Nephron (organoid): Measurements from ENCODE around the gene ADH1C.

Experiments used
- H3K27ac Mint-ChIP-seq, 3 experiments: 2 replicates each; pipeline ENCODE4 v1.8.0; 2020; ENCODE audit warnings: mixed read lengths in 3 of 3, mild to moderate bottlenecking in 2 of 3, moderate library complexity in 1 of 3
- H3K27me3 Mint-ChIP-seq: 2 replicates; pipeline ENCODE4 v1.8.0; 2021; ENCODE audit warnings: low read depth, mild to moderate bottlenecking, moderate library complexity, mixed read lengths
- H3K36me3 Mint-ChIP-seq: 2 replicates; pipeline ENCODE4 v1.8.0; 2020; ENCODE audit warnings: low read depth, mixed read lengths
- H3K4me1 Mint-ChIP-seq: 2 replicates; pipeline ENCODE4 v1.8.0; 2020; ENCODE audit warnings: mixed read lengths
- H3K4me3 Mint-ChIP-seq, 3 experiments: 2 replicates each; pipeline ENCODE4 v1.8.0; 2020; ENCODE audit warnings: mild to moderate bottlenecking in 3 of 3, mixed read lengths in 3 of 3, moderate library complexity in 2 of 3
- H3K9me3 Mint-ChIP-seq: 2 replicates; pipeline ENCODE4 v1.8.0; 2020; ENCODE audit warnings: mixed read lengths
- TF ChIP-seq, protein P1 (sequence below), 3 experiments: fragments of 200-600 bp; sonication (generic); IDR thresholded peaks; one replicate each; pipeline ENCODE4 v1.5.0; 2021; ENCODE audit warnings: antibody characterized with exemption in 3 of 3; ENCODE audit not compliant: unreplicated experiment in 3 of 3

The ADH1C gene

DNA sequence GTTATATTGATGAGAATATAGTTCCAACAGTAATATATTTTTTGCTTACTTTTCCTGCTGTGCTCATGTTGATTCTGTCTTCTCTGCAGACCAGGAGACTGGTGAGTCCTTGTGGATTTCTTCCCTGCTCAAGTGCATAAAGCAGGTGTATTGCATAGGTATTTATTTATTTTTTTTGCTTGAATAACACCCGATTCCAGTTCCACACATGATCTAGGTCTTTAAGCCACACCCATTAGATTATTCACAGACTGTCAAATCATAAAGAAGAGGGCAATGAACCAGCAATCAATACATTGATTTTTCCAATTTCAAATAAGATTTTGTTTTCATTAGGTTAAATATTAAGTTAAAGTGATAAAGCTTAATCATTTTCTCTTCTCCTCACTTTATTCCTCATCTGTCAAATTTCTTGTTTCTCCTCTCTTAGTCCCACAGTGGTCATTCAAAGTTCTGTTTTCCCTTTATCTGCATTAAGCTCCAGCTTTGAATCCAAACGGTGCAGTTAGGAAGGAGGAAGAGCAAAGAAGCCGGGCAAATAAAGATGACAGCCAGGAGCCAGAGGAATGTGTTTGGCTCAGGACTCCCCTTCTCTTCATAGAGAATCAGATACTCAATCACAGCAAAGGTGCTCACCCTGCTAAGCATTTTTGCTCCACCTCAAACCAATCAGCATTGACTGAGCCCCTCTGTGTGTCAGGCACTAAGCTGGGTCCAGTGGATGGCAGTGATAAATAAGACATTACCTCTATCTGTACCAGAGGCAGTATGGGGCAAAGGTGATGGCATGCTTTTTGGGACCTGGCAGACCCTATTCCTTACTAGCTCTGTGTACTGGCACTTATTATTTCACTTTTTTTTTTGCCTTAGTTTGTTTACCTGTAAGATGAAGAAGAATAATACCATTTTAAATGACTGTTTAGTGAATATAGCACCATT lies 61.4 kb downstream of the ADH1C start, which contains the start of gene ADH1A:
Gene ADH1A, minus strand, starts transcription at position 138 of the 939 bp plus-strand sequence. Its CDS starts 71 bp downstream, at position 67.
- no peak within 1 kb of the TSS for H3K4me3 Mint-ChIP-seq

More for the DNA sequence above, 61.4 kb downstream of the ADH1C start, which contains the start of gene ADH1A:
- TF ChIP-seq, protein P1, sequence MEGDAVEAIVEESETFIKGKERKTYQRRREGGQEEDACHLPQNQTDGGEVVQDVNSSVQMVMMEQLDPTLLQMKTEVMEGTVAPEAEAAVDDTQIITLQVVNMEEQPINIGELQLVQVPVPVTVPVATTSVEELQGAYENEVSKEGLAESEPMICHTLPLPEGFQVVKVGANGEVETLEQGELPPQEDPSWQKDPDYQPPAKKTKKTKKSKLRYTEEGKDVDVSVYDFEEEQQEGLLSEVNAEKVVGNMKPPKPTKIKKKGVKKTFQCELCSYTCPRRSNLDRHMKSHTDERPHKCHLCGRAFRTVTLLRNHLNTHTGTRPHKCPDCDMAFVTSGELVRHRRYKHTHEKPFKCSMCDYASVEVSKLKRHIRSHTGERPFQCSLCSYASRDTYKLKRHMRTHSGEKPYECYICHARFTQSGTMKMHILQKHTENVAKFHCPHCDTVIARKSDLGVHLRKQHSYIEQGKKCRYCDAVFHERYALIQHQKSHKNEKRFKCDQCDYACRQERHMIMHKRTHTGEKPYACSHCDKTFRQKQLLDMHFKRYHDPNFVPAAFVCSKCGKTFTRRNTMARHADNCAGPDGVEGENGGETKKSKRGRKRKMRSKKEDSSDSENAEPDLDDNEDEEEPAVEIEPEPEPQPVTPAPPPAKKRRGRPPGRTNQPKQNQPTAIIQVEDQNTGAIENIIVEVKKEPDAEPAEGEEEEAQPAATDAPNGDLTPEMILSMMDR (IDR thresholded peaks at IDR 0.05; ENCODE audit: unreplicated experiment in 3 of 3): no peak
- H3K4me1 Mint-ChIP-seq: peaks cover 5% of the 10 kb centered on the region
- peaks cover 18% of the 10 kb centered on the region for H3K9me3 Mint-ChIP-seq
- H3K36me3 Mint-ChIP-seq: no peaks in the 10 kb centered on the region
- H3K27ac Mint-ChIP-seq: no peak within 1 kb of the TSS
- no peaks in the 10 kb centered on the region for H3K27me3 Mint-ChIP-seq
